GM19463 (cell line): ENCODE results near the gene NABP2.
"Not testable (repeated sequence)": the region's sequence is repeated elsewhere in the genome, so short reads cannot be mapped to it uniquely, and the experiment has no call there.

Source experiments
- ATAC-seq: cut with Tn5 transposase; IDR thresholded peaks from one replicate; pipeline ENCODE4 v1.9.1; 2021; ENCODE audit warnings: mild to moderate bottlenecking, moderate library complexity; ENCODE audit not compliant: unreplicated experiment

NABP2 gene

DNA sequence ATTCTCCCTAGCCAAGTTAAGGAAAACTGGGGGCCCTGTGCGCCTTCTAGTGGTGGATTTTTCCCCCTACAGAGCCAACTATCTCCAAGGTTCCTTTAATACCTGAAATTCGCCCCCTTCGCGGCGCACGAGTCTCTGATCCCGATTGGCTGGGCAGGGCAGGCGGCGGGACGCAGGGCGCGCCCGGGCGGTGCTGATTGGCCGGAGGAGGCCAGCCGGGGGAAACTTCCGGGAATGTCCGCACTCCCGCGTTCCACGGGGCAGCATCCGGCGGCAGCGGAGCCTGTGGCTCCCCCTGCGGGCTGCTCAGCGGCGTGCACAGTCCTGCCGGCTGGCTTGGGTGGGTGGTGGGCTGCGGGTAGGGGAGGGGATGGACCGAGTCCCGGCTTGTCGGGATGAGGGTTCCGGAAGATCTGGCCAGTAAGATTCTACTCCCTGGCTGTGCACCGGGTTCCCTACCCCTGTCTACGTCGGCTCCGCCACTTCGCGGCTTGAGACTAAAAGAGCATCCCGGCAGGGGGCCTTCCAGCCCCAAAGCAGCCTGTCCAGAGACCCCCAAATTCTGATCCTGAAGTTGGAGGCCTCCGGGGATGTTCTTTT lies at the start of gene NABP2:
TSS of gene NABP2 (plus strand) at position 241 of the 600 bp plus-strand sequence. CDS start 515 bp downstream, outside the sequence.
- peak; percentile 76 for ATAC-seq

- ATAC-seq, result no peak
These were observed 45.8 kb upstream of the NABP2 start for GRCh38 chr12:56178347-56178746.

GRCh38 chr12:56186957-56187356 lies 37.2 kb upstream of the NABP2 start:
- no peak for ATAC-seq

GRCh38 chr12:56188131-56188777 lies 35.9 kb upstream of the NABP2 start:
- ATAC-seq, result no peak

DNA sequence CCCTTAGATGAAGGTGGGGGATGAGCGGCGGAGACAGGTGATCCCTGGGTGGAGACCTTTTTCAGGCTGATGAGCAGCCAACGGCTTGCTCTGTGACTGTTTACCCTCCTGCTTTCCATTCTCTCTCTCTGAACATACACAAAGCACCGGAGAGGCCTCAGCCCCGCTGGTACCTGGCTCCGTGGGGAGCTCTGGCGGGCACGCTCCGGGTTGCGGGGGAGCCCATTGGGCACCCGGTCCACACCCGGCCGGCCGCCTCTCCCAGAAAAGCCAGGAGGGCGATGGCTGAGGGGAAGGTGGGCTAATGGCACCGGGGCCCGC lies 35.4 kb upstream of the NABP2 start:
- ATAC-seq, result no peak

- peak; percentile 74 for ATAC-seq
These were observed 34.8 kb upstream of the NABP2 start, which contains the start of gene SMARCC2 for GRCh38 chr12:56189099-56189917. SMARCC2 (minus strand) TSS chr12:56189483; CDS start chr12:56189461, 22 bp downstream.

DNA sequence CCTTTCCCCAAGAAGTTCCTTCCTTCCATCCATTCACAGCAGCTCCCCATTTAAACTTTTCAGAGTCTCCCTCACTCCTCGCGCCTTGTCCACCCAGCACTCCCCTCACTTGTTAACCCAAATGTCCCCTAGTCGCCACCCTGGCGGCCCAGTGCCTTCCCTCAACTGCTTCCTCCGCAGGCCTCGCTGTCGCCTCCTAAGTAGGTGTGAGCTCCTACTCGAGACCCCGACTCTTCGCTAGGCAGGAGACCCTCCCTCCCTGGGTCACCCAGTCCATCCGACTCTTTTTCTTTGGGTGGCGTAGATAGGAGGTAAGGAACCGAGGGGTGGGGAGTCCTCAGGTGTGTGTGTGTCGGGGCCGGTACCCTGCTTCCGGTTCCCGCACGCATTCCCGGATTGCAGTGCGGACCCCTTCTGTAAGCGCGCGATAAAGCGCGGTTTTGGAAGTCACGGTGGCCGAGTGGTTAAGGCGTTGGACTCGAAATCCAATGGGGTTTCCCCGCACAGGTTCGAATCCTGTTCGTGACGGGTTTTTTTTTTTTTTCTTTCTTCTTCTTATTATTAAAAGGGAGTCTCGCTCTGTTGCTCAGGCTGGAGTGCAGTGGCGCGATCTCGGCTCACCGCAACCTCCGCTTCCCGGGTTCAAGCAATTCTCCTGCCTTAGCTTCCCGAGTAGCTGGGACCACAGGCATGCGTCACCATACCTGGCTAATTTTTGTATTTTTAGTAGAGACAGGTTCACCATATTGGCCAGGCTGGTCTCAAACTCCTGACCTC lies 34.0 kb upstream of the NABP2 start:
- ATAC-seq, result peak; percentile 24

GRCh38 chr12:56190695-56191155 lies 33.4 kb upstream of the NABP2 start:
- ATAC-seq, result no peak

DNA sequence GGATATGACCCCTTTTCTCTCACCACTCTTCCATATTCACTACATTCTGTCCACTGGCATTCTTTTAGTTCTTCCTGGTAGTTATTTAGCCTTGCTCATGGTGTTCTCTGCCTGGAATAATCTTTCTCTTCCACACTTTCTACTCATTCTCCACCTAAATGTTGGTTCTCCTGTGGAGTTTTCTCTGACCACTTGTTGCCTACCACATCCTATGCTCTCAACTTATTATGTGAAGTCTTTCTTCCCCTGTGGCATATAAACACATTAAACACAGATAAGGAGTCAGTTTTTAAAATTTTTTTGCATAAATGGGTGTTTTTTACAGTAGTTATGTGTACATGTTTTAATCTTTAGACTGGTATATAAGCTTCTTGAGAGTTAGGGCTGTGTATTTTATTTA lies 31.6 kb upstream of the NABP2 start:
- ATAC-seq, result no peak

- no peak for ATAC-seq
These were observed 31.0 kb upstream of the NABP2 start for GRCh38 chr12:56193025-56193578.

DNA sequence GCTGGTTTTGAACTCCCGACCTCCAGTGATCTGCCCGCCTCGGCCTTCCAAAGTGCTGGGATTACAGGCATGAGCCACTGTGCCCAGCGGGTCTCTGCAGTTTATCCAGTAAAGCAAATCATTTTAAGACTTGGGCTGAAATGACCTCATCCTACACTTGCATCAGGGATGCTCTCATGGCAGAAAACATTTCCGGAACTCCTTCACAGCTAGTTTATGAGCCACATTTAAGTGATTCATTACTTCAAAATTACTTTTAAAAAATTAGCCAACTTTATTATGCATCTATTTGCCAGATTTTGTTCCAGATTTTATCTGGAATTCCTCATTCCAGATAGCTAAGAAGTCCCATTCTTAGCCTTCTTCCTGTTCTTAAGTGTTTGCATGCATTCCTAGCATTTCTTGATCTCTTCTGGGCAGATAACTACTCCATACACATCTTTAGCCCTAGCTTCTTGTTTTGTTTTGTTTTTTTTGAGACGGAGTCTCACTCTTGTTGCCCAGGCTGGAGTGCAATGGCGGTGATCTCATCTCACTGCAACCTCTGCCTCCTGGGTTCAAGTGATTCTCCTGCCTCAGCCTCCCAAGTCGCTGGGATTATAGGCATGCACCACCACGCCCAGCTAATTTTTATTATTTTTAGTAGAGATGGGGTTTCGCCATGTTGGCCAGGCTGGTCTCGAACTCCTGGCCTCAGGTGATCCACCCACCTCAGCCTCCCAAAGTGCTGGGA lies 27.2 kb upstream of the NABP2 start:
- not testable (repeated sequence) for ATAC-seq

- ATAC-seq, result no peak
These were observed 26.1 kb upstream of the NABP2 start for GRCh38 chr12:56197921-56198635.

- ATAC-seq, result no peak
These were observed 25.3 kb upstream of the NABP2 start for GRCh38 chr12:56198836-56199235.

- ATAC-seq, result no peak
These were observed 21.8 kb upstream of the NABP2 start for GRCh38 chr12:56202366-56202765.

DNA sequence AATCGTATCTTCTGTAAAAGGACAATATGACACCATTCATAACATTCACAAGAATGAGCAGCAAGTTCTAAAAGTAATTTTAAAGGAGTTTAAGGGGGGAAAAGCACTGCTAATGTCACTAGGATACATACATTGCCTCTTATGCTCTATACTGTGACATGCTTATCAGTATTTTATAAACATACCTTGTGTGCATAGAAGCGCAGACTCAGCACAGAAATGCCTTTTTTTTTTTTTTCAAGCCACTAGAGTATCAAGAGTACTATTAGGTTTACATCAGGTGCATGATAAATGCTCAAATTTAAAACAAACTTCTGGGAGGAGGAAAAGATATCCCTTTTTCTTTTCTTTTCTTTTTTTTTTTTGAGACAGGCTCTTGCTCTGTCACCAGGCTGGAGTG lies 21.3 kb upstream of the NABP2 start:
- ATAC-seq, result no peak

DNA sequence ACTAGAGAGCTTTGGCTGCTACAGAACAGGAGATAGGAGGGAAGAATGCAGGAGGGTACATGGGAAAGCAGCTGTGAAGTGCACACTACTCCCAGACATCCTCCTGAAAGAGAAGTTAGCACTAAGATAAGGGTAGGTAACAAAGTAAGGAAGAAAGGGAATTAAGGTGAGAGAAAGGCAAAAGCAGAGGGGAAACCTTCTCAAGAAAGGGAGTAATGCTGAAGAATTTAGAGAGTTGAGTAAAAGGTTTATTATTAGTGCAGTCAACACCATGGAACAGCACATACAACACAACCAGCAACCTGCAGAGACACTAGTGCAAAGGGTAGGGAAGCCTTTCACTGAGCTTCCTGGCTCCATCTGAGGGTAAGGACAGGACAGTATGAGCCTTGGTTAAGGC lies 19.9 kb upstream of the NABP2 start:
- ATAC-seq, result no peak

DNA sequence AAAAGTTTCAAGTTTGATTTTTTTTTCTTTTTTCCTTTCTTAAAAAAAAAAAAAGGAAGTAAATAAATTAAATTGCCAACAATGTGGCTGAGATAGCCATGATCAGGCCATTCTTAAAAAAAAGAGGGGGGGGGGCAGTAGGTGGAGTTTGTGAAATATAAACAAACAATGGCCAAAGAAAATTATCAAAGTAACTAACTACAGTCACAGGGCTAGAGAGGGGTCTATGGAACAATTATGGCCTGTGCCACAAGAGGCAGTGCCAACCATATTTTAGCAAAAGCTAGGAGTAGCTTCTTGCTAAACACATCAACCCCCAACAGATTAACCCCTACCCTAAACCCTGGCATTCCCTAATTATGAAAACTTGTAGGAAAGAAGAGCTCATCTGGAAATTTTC lies 18.7 kb upstream of the NABP2 start:
- ATAC-seq, result no peak

GRCh38 chr12:56206452-56207166 lies 17.5 kb upstream of the NABP2 start:
- ATAC-seq, result no peak

- no peak for ATAC-seq
These were observed 16.1 kb upstream of the NABP2 start for GRCh38 chr12:56208006-56208405.
